ENCODE measurements around the gene S1PR2.
A peak's percentile ranks its signal among the peaks of the same experiment; 100 is the strongest.
"Not testable (repeated sequence)": the region's sequence is repeated elsewhere in the genome, so short reads cannot be mapped to it uniquely, and the experiment has no call there.

S1PR2 gene

DNA sequence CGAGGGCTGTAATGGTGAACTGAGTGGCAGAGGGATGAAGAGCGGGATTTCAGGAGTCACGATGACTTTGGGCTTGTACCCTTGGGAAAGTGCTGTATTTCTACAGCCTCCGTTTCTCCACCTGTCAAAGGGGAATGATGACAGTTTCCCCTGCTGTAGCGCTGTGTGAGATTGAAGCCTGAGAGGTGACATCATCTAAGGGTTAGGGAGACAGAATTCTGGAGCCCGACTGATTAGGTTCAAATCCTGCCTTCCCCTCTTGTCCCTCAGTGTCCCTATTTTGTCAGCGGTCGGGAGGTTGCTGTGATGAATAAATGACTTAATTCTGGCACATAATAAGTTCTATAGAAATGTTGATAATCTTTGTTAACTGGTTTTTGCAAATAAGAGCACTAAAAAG, 21.6 kb upstream of the S1PR2 start:
- DNase-seq: no peak

DNA sequence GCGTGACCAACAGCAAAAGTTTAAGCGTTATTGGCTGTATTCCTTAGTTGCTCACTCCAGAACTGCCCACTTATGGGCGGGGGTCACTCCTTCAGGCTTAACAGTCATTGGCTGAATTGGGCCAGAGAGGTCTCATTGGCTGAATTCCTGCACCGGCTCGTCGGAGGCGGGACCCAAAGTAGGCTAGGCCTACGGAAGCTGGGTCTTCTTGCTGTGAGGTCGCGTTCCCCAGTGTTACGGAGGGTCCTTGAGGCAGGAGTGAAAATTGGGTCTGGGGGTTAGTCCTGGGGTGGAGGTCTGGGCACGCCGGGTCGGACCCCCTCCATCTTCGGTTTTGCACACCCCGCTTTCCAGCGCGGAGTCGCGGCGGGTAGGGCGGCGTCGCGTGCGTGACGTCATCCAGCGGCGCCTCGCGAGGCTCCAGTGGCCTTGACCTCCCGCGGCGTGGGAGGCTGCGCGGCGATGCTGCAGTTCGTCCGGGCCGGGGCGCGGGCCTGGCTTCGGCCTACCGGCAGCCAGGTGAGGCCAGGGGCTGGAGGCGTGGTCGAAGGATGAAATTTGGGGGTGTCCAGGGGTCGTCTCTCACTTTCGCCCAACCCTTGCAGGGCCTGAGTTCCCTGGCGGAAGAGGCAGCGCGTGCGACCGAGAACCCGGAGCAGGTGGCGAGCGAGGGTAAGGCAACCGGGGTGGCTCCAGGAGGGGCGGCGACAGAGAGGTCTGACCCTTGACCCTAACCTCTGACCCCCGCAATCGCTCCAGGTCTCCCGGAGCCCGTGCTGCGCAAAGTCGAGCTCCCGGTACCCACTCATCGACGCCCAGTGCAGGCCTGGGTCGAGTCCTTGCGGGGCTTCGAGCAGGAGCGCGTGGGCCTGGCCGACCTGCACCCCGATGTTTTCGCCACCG, 20.9 kb upstream of the S1PR2 start, which contains the start of gene MRPL4:
Gene MRPL4 (plus strand): TSS at position 423 of the 903 bp plus-strand sequence. CDS start 40 bp downstream, at position 463.
- peak; percentile 93 to 98 for DNase-seq

DNA sequence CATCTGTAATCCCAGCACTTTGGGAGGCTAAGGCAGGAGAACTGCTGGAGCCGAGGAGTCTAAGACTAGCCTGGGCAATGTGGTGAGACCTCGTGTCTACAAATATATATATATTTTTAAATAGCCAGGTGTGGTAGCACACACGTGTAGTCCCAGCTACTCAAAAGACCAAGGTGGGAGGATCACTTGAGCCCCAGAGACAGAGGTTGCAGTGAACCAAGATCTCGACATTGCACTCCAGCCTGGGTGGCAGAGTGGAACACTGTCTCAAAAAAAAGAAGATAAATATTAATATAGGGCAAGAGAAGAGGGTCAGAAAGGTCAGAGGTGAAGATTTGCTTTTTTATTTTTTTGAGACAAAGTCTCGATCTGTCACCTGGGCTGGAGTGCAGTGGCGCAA, 15.4 kb upstream of the S1PR2 start:
- DNase-seq: no peak

DNA sequence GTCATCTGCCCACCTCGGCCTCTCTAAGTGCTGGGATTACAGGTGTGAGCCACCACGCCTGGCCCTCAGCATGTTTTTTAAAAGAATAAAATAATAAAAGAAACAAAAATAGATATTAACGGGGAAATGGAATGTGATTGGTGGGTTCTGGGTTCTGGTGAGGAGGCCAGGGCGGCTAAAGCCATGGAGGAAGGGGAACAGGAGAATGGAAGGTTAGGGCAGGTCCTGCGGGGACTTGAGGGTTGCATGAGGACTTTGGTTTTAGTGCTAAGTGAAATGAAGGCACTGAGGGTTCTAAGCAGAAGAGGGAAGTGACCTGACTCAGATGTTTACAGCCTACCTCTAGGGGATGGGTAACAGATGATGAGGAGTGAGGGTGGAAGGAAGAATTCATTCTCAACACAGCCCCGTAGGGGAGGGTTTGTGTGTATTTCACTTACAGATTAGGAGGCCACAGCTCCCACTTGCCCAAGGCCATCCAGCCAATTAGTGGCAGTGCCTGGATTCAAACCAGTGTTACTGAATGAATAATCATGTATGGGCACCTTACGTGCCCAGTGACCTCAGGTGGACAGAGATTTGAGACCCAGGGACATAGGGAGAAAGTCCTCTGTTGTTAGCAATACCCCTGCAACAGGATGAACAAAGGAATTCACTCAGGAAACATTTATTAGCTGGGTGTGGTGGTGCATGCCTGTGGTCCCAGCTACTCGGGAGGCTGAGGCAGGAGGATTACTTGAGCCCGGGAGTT, 14.2 kb upstream of the S1PR2 start:
- DNase-seq: no peak

DNA sequence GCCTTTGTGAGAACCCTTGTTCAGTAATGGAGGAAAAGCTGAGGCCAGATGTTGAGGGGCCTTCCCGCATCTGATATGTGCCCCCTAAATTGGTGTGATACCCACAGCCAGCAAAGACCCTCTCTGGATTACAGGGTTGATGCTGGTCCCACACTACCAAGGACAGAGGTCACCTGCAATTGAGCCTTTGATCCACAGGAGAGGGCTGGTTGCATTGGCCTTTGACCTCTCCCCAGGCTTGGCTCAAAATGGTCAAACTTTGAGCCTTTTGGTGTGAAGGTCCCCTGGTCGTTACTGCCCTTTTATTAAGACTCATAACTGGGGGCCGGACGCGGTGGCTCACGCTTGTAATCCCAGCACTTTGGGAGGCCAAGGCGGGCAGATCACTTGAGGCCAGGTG, 12.5 kb upstream of the S1PR2 start:
- no peak for DNase-seq

DNA sequence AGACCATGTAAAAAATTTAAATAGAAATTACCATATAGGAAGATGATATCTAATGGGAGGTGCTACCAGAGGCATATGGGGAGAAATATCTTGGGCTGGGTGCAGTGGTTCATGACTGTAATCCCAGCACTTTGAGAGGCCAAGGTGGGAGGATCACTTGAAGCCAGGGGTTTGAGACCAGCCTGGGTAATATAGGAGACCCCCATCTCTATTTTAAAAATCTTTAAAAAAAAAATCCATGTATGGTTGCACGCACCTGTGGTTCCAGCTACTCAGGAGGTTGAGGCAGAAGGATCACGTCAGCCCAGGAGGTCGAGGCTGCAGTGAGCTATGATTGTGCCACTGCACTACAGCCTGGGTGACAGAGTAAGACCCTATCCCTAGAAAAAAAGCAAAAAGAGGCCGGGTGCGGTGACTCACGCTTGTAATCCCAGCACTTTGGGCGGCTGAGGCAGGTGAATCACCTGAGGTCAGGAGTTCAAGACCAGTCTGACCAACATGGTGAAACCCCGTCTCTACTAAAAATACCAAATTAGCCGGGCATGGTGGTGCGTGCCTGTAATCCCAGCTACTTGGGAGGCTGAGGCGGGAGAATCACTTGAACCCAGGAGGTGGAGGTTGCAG, 10.8 kb upstream of the S1PR2 start:
- not testable (repeated sequence) for DNase-seq

DNA sequence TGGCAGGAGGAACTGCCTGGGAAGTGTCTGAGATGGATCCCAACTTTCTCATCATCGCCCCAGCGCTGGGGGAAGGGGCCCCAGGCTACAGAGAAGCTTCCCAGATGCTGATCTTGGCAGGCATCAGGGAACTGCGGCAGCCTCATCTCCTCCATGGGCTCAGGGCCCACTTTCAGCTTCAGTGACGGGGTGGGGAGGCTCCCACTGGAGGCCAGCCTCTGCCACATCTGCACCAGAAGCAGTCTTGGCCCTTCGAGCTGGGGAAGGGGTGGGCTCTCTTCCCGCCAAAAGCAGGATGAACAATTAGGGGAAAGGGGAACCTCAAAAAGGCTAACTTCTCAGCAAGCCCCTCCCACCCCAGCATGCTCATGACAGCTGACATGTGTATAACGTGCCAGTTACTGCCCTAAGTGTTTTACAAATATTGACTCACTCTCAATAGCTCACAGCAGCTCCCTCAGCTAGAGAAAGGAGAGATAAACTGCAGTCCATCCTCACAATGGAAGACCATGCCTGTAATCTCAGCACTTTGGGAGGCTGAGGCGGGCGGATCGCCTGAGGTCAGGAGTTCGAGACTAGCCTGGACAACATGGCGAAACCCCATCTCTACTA, 7.1 kb upstream of the S1PR2 start:
- DNase-seq: no peak

DNA sequence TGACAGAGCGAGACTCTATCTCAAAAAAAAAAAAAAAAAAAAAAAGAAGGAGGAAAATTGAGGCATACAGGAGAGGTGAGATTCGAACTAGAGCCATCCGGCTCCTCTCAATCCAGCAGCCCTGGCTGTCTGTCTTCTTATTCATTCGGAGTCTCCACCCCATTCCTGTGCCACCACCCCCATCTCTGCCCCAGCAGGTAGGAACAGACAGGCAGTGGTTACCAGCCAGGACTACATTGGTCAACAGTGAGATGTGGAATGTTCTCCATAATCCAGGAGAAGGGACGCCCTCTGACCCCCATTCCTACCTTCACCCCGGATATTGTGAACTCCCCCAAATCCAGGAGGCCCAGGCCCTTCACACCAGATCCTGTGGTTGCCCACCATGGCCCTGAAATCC, 6.6 kb upstream of the S1PR2 start:
- DNase-seq: no peak

DNA sequence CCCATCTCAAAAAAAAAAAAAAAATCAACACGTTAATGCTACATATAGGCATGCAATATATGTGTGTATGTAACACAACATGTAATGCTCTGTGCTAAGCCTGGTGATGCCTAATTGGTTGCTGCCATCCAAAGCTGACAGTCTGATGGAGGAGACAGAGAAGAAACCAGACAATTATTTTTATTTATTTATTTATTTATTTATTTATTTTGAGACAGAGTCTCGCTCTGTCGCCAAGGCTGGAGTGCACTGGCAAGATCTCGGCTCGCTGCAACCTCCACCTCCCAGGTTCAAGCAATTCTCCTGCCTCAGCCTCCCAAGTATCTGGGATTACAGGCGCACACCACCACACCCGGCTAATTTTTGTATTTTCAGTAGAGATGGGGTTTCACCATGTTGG, 4.3 kb upstream of the S1PR2 start:
- DNase-seq: not testable (repeated sequence)

DNA sequence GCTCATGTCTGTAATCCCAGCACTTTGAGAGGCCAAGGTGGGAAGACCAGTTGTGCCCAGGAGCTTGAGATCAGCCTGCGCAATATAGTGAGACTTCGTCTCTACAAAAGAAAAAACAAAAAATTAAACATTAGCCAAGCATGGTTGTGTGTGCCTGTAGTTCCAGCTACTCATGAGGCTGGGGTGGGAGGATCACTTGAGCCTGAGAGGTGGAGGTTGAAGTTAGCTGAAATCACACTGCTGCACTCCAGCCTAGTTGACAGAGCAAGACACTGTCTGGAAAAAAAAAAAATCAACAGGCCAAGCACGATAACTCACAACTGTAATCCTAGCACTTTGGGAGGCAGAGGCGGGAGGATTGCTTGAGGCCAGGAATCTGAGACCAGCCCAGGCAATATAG, 3.9 kb upstream of the S1PR2 start:
- no peak for DNase-seq

DNA sequence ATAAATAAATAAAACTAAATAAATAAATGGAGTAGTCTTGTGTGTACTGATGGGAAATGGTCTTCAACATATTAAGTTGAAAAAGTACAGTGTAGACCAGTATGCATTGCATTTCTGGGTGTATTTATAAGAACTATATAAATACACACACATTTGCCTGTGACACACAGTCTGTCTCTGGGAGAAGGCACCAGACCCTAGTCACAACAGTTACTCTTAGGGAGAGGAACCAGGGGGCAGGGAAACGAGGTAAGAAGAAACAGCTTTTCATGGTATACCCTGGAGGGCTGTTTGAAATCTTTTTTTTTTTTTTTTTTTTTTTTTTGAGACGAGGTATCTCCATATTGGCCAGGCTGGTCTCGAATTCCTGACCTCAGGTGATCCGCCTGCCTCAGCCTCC, 2.8 kb upstream of the S1PR2 start:
- no peak for DNase-seq

DNA sequence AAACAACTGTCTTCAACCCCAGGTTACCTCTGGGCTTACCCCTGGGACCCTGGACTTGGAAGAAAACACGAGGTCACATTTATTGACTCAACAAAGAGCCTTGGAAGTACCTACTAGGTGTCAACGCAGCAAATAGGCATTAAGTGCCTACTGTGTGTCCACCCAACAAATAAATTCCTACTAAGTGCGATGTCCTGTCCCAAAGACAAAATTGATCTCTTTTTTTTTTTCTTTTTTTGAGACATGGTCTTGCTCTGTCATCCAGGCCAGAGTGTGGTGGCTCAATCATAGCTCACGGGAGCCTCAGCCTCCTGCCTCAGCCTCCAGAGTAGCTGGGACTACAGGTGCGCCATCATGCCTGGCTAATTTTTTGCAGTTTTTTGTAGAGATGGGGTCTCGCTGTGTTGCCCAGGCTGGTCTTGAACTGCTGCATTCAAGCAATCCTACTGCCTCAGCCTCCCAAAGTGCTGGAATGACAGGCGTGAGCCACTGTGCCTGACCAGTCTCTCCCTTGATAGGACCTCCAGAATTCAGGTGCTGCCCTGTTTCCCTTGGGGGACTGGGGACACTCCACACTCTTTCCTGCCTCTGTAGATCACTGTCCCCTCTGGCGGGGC, 589 bp upstream of the S1PR2 start:
- DNase-seq: no peak

DNA sequence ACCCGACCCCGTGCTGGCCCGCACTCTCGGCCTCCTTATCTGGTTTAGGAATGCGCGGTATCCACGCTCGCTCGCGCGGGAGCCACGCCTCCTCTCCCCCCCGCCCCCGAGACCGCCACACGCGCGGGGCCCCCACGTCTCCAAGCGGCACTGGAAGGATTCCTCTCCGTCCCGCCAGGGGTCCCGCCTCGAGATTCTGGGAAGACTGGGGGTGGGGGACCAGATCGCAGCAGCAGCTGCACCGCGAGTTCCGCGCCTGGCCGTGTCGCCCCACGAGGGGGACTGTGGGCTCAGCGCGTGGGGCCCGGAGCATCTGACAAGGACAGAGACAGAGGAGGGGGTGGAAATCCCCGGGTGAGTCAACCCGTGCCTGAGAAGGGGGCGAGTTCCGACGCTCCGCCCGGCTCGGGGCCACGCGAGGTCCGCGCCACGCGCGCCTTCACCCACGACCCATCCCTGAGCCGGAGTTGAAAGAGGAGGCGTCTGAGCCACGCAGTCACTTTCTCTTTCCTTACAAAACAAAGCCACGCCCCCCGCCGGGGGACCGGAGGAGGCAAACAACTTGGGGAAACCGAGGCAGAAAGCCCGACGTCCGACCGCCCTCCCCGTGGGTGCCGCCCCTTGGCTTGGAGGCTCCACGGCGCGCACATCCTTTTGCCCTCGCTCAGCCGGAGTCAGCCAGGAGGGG, 814 bp downstream of the S1PR2 start:
- DNase-seq: peak in 1 of 2 experiments; percentile 14

DNA sequence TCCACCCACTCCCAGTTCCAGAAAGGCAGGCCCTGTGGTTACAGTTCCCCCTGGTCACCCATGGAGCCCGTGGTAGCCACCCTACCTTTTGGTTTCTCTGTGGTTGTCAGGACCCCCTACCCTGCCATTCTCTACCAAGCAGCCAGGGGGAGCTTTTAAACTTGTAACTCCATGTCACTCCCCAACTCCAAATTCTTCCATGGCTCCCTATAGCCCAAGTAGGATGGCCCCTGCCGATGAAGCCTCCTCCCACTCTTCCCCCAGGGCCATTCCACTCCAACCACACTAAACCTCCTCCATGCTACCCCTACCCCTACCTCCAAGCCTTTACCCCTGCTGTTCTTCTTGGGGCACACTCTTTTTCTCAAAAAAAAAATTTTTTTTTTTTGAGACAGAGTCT, 2.2 kb downstream of the S1PR2 start:
- peak in 1 of 2 experiments; percentile 41 for DNase-seq

DNA sequence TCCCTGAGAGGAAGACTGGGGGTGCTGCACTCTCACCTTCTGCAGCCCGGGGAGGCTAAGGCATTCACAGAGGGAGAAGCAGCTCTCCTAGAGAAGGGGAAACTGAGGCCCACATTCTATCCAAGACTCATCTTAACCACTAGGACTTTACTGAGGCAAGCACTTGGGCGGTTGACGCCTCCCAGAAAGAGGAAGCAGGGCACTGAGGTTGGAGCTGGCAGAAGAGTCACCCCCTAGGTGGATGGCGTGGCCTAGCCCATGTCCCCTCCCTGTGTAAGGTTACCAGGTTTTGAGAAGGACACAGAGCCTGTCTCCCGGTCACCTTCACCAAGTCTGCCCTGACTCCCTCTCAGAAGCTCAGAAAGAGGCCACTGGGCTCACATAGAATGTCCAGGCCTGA, 2.7 kb downstream of the S1PR2 start:
- DNase-seq: no peak

DNA sequence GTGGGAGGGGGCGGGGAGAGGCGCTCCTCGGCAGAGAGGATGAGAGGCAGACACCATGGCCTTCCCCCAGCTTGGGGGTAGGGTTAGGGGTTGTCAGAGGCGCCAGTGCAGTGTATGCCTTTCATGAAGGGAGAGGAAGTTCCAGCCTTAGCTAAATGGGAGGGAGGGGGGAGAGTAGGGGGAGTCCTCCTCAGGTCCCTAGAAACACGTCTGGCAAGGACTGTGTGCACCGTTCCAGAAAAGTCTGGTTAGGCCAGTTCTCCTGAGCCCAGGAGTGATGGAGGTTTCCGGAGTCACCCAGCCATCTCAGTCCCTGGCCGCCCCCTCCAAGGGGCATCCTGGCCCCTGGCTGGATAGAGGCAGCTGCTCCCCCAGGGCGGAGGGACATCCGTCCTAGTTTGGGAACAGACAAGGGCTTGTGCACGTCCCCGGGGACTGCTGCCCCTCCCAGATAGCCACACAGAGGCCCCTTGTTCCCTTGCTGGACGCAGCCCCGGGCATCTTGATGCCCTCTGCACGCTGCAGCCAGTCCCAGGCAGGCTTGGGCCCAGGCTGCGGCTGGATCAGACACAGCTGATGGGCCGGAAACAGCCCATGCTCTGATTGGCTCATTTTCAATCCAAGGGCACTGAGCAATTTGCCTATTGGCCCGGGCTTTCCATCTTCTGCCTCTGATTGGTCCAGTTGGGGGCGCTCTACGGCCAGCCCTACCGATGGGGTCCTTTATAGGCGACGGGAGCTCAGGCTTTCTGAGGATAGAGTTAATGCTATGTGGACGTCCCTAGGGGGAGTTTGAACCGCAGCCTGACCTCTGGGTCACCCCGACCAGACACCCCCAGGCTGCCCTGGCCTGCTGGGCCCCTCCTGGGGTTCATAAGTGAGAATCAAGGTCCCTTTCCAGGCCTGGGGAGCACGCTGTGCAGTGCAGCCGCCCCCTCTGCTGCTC, 3.8 kb downstream of the S1PR2 start:
- DNase-seq: no peak

DNA sequence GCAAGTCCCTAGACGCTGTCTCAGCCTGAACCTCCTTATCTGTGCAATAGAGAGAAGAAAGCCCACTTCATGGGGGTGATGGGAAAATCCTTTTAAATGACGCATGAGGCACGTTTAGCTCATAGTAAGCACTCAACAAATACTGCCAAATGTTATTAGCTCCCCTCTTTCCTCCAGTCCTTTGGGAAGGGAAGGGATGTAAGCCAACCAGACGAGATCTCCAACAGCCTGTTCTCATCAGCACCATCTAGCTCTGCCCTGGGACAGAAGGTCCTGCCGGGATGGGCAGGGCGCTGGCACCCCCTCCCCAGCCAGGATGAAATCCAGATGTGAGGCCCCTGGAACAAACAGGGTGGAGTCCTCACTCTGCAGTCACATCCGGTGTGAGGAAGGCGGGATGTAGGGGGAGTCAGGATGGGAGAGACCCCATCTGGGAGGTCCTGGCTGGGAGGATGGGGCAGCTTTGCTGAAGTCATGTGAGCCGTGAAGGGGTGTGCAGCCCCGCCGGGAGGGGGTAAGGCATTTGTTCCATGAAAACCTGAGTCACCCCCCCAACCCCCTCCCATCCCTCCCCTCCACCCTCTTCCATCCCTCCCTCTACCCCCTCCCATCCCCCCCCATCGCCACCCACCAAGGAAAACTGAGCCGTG, 4.6 kb downstream of the S1PR2 start:
- DNase-seq: no peak

DNA sequence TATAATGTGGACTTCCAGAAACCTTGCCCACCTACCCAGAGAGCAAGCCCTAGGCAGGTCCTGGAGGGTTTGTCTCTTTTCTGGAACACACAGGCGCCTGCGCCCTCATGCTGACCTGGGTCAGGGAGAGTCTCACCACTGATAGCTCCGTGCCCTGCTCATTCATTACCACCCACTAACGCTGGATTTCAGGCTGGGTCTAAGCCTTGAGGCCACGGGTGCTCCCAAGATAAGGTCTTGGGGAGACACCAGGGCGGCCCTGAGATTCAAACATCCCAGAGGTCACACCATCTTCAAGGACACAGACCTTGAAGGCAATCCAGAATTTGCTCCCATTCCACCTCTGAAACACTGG, 5.1 kb downstream of the S1PR2 start:
- no peak for DNase-seq

DNA sequence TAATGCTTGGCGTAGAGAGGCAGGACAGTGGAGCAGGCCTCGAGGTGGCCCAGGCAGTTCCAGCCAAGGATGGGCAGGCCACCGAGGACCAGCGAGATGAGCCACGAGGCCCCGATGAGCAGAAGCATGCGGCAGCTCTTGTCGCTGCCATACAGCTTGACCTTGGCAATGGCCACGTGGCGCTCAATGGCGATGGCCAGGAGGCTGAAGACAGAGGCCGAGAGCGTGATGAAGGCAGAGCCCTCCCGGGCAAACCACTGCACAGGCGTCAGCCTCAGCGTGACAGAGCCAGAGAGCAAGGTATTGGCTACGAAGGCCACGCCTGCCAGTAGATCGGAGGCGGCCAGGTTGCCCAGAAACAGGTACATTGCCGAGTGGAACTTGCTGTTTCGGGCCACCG, 6.8 kb downstream of the S1PR2 start:
- no peak for DNase-seq

DNA sequence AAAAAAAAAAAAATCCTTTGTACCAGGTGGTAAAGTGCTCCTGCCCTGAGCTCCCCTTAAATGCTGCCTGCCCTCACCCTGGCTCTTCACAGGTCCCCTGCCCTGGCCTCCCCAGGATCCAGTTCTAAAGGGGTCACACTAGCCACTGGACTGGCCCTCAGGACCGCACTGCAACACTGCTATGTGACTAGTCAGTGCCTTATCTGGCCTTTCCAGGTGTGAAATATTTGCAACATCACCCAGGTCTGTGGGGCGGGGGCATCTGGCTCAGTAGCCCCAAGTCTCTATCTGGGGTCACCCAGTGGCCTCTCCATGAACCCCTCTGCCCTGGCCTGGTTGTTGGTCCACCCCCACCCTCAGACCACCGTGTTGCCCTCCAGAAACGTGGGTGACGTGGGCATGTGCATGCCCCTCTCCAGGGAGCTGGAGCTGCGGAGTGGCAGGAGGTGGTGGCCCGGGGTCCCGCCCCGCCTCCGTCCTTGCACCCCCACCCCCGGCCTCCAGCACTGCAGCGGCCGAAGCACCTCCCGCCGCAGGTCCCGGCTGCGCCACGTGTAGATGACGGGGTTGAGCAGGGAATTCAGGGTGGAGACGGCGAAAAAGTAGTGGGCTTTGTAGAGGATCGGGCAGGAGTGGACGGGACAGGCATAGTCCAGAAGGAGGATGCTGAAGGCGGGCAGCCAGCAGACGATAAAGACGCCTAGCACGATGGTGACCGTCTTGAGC, 7.5 kb downstream of the S1PR2 start:
- no peak for DNase-seq

Data from SW 1271 (cell line).